GM12878 (cell line): Measurements from ENCODE around the gene PHKB.

ENCODE experiments used
- BHLHE40 ChIP-seq, 2 experiments: fragments of 450-650 bp in 1 of 2; IDR thresholded peaks; 2 replicates each; pipeline ENCODE4 v1.6.1; 2011 to 2017; ENCODE audit warnings: low read depth in 2 of 2, borderline replicate concordance in 1 of 2, improper control_type of control experiment in 1 of 2, low read length in 1 of 2, mild to moderate bottlenecking in 1 of 2
- CEBPB ChIP-seq, 2 experiments: fragments of 150-350 bp in 1 of 2; IDR thresholded peaks; 2 replicates each; pipeline ENCODE4 v1.6.1; 2012 to 2014; ENCODE audit warnings: low read depth in 2 of 2, low read length in 2 of 2, borderline replicate concordance in 1 of 2, inconsistent platforms in 1 of 2
- EZH2 ChIP-seq: IDR thresholded peaks from 2 replicates; pipeline ENCODE4 v1.6.1; 2012; ENCODE audit warnings: low read depth, mild to moderate bottlenecking, control low read depth, inconsistent platforms, low read length, borderline replicate concordance; ENCODE audit not compliant: control insufficient read depth
- JUNB ChIP-seq: IDR thresholded peaks from 2 replicates; pipeline ENCODE4 v1.6.1; 2016; ENCODE audit warnings: antibody characterized with exemption, mild to moderate bottlenecking
- POLR2A ChIP-seq: IDR thresholded peaks from 2 replicates; pipeline ENCODE4 v1.6.1; 2011; ENCODE audit warnings: low read depth, mild to moderate bottlenecking, low read length
- RAD21 ChIP-seq: IDR thresholded peaks from 2 replicates; pipeline ENCODE4 v1.6.1; 2011; ENCODE audit warnings: mild to moderate bottlenecking, low read depth, low read length, moderate library complexity; ENCODE audit not compliant: insufficient read depth
- RUNX3 ChIP-seq: IDR thresholded peaks from 2 replicates; pipeline ENCODE4 v1.6.1; 2012; ENCODE audit warnings: low read length, inconsistent platforms
- SIN3A ChIP-seq: IDR thresholded peaks from 2 replicates; pipeline ENCODE4 v1.6.1; 2012; ENCODE audit warnings: low read depth, low read length, improper control_type of control experiment
- SP1 ChIP-seq: IDR thresholded peaks from one replicate; pipeline ENCODE4 v1.6.1; 2011; ENCODE audit warnings: low read depth, low read length
- SUZ12 ChIP-seq: fragments of 200-600 bp; sonication (generic); IDR thresholded peaks from one replicate; pipeline ENCODE4 v1.6.1; 2018; ENCODE audit warnings: antibody characterized with exemption, mild to moderate bottlenecking; ENCODE audit not compliant: unreplicated experiment
- ZNF24 ChIP-seq: fragments of 450-650 bp; IDR thresholded peaks from 2 replicates; pipeline ENCODE4 v1.6.1; 2017; ENCODE audit warnings: antibody characterized with exemption, mild to moderate bottlenecking
- TF ChIP-seq, protein P1 (sequence below), 3 experiments: IDR thresholded peaks in 2 of 3; conservative IDR thresholded peaks in 1 of 3; 2 replicates each; pipeline ENCODE4 v1.5.1; 2011; ENCODE audit warnings: low read depth in 3 of 3, low read length in 3 of 3, mild to moderate bottlenecking in 3 of 3, control low read depth in 2 of 3, moderate library complexity in 2 of 3, inconsistent platforms in 1 of 3, mixed read lengths in 1 of 3; ENCODE audit not compliant: control insufficient read depth in 2 of 3, insufficient read depth in 1 of 3; ENCODE audit errors: extremely low read depth in 1 of 3
- TF ChIP-seq, protein P2 (sequence below): fragments of 450-650 bp; IDR thresholded peaks from 2 replicates; pipeline ENCODE4 v1.6.1; 2017; ENCODE audit warnings: mild to moderate bottlenecking
- TF ChIP-seq, protein P3 (sequence below): IDR thresholded peaks from 2 replicates; pipeline ENCODE4 v1.6.1; 2012; ENCODE audit warnings: mild to moderate bottlenecking, low read depth, low read length

DNA sequence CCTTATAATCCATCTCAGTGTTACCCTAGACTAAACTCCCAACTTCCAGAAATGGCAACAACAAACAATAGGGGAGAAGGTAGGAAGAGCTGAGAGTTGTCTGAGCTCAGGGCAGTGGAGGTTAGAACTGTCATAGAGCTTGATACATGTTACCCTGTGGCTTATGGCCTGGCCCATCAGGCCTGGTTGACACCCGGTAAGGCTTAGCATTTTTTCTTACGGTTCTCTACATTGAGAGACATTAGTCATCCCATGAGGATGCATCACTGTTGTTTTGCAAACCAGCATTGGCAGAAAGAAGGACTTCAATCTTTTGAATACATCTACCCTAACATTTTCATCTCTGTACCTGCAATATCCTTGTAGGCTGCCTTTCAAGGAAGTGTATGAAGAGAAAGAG, 226.6 kb downstream of the PHKB start:
- TF ChIP-seq JUNB: no peak
- TF ChIP-seq EZH2: no peak
- no peak for TF ChIP-seq RUNX3
- no peak for TF ChIP-seq ZNF24
- no peak for TF ChIP-seq SP1
- TF ChIP-seq SIN3A: no peak
- no peak for TF ChIP-seq BHLHE40 (IDR thresholded peaks at IDR 0.05; ENCODE audit: borderline replicate concordance in 1 of 2, low read depth in 2 of 2, low read length in 1 of 2)
- no peak for TF ChIP-seq POLR2A
- TF ChIP-seq SUZ12: no peak
- TF ChIP-seq, protein P1, sequence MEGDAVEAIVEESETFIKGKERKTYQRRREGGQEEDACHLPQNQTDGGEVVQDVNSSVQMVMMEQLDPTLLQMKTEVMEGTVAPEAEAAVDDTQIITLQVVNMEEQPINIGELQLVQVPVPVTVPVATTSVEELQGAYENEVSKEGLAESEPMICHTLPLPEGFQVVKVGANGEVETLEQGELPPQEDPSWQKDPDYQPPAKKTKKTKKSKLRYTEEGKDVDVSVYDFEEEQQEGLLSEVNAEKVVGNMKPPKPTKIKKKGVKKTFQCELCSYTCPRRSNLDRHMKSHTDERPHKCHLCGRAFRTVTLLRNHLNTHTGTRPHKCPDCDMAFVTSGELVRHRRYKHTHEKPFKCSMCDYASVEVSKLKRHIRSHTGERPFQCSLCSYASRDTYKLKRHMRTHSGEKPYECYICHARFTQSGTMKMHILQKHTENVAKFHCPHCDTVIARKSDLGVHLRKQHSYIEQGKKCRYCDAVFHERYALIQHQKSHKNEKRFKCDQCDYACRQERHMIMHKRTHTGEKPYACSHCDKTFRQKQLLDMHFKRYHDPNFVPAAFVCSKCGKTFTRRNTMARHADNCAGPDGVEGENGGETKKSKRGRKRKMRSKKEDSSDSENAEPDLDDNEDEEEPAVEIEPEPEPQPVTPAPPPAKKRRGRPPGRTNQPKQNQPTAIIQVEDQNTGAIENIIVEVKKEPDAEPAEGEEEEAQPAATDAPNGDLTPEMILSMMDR (IDR thresholded peaks at IDR 0.05 in 2 of 3, conservative IDR thresholded peaks at IDR 0.05 in 1 of 3; ENCODE audit: control insufficient read depth in 2 of 3, extremely low read depth in 1 of 3, insufficient read depth in 1 of 3, low read depth in 3 of 3, low read length in 3 of 3): no peak
- TF ChIP-seq, protein P2, sequence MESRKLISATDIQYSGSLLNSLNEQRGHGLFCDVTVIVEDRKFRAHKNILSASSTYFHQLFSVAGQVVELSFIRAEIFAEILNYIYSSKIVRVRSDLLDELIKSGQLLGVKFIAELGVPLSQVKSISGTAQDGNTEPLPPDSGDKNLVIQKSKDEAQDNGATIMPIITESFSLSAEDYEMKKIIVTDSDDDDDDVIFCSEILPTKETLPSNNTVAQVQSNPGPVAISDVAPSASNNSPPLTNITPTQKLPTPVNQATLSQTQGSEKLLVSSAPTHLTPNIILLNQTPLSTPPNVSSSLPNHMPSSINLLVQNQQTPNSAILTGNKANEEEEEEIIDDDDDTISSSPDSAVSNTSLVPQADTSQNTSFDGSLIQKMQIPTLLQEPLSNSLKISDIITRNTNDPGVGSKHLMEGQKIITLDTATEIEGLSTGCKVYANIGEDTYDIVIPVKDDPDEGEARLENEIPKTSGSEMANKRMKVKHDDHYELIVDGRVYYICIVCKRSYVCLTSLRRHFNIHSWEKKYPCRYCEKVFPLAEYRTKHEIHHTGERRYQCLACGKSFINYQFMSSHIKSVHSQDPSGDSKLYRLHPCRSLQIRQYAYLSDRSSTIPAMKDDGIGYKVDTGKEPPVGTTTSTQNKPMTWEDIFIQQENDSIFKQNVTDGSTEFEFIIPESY: no peak
- TF ChIP-seq CEBPB (IDR thresholded peaks at IDR 0.05; ENCODE audit: borderline replicate concordance in 1 of 2, low read depth in 2 of 2, low read length in 2 of 2): no peak
- no peak for TF ChIP-seq RAD21
- TF ChIP-seq, protein P3, sequence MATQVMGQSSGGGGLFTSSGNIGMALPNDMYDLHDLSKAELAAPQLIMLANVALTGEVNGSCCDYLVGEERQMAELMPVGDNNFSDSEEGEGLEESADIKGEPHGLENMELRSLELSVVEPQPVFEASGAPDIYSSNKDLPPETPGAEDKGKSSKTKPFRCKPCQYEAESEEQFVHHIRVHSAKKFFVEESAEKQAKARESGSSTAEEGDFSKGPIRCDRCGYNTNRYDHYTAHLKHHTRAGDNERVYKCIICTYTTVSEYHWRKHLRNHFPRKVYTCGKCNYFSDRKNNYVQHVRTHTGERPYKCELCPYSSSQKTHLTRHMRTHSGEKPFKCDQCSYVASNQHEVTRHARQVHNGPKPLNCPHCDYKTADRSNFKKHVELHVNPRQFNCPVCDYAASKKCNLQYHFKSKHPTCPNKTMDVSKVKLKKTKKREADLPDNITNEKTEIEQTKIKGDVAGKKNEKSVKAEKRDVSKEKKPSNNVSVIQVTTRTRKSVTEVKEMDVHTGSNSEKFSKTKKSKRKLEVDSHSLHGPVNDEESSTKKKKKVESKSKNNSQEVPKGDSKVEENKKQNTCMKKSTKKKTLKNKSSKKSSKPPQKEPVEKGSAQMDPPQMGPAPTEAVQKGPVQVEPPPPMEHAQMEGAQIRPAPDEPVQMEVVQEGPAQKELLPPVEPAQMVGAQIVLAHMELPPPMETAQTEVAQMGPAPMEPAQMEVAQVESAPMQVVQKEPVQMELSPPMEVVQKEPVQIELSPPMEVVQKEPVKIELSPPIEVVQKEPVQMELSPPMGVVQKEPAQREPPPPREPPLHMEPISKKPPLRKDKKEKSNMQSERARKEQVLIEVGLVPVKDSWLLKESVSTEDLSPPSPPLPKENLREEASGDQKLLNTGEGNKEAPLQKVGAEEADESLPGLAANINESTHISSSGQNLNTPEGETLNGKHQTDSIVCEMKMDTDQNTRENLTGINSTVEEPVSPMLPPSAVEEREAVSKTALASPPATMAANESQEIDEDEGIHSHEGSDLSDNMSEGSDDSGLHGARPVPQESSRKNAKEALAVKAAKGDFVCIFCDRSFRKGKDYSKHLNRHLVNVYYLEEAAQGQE: no peak
